CD14-positive monocyte (primary cell): ENCODE data around the gene SELENOO. TPM values are rescaled to one million over a fixed set of nuclear protein-coding genes. Genes with fewer than 3 reads are reported as not detected.

ENCODE experiments used
- DNase-seq, 3 donors: peaks; one replicate each; pipeline ENCODE4 v3.0.0-alpha.2; 2011 to 2022
- H2AFZ ChIP-seq: 2 replicates; pipeline ENCODE4 v1.6.0; 2012; ENCODE audit warnings: mild to moderate bottlenecking, low read depth, low read length, inconsistent platforms; ENCODE audit not compliant: insufficient read depth, poor library complexity, severe bottlenecking
- H3K27ac ChIP-seq, 2 donors: 1 replicate in 1 of 2; 2 replicates in 1 of 2; pipeline ENCODE4 v1.5.1; 2012 to 2013; ENCODE audit warnings: low read length in 2 of 2, control low read depth in 1 of 2, inconsistent platforms in 1 of 2, low read depth in 1 of 2, mild to moderate bottlenecking in 1 of 2
- H3K27me3 ChIP-seq, 2 donors: one replicate each; pipeline versions ENCODE4 v1.6.0 to v1.6.1; 2011 to 2013; ENCODE audit warnings: low read length in 2 of 2; ENCODE audit not compliant: control insufficient read depth in 2 of 2, insufficient read depth in 2 of 2
- H3K36me3 ChIP-seq, 2 donors: replicated peaks in 1 of 2; 1 replicate in 1 of 2; 2 replicates in 1 of 2; pipeline versions ENCODE4 v1.5.1 to v1.6.1; 2012 to 2013; ENCODE audit warnings: low read length in 2 of 2, control low read depth in 1 of 2, inconsistent platforms in 1 of 2, mild to moderate bottlenecking in 1 of 2; ENCODE audit not compliant: insufficient read depth in 2 of 2, control insufficient read depth in 1 of 2
- H3K4me1 ChIP-seq, 2 donors: 1 replicate in 1 of 2; 2 replicates in 1 of 2; pipeline versions ENCODE4 v1.5.1 to v1.6.1; 2012 to 2013; ENCODE audit warnings: low read length in 2 of 2, control low read depth in 1 of 2, inconsistent platforms in 1 of 2, mild to moderate bottlenecking in 1 of 2, moderate library complexity in 1 of 2; ENCODE audit not compliant: insufficient read depth in 2 of 2, control insufficient read depth in 1 of 2
- H3K4me2 ChIP-seq: replicated peaks from 2 replicates; pipeline ENCODE3; 2012; ENCODE audit warnings: low read length, moderate library complexity, mild to moderate bottlenecking; ENCODE audit not compliant: poor library complexity, severe bottlenecking; ENCODE audit errors: extremely low read depth
- H3K4me3 ChIP-seq, 3 experiments: fragments of 200-600 bp in 1 of 3; sonication (generic) in 1 of 3; replicated peaks in 1 of 3; 1 replicate in 2 of 3; 2 replicates in 1 of 3; pipeline ENCODE4 v1.5.1; 2011 to 2013; ENCODE audit warnings: low read length in 3 of 3, mild to moderate bottlenecking in 3 of 3, control low read depth in 2 of 3, low read depth in 2 of 3, inconsistent platforms in 1 of 3, moderate library complexity in 1 of 3
- H3K79me2 ChIP-seq: 2 replicates; pipeline ENCODE4 v1.6.0; 2012; ENCODE audit warnings: mild to moderate bottlenecking, control low read depth, inconsistent platforms, low read length, moderate library complexity; ENCODE audit not compliant: insufficient read depth
- H3K9ac ChIP-seq: 2 replicates; pipeline ENCODE4 v1.6.0; 2017; ENCODE audit warnings: low read length, mild to moderate bottlenecking; ENCODE audit not compliant: insufficient read depth, poor library complexity, severe bottlenecking
- H3K9me3 ChIP-seq, 2 donors: replicated peaks in 1 of 2; 1 replicate in 1 of 2; 2 replicates in 1 of 2; pipeline versions ENCODE4 v1.5.1 to v1.6.1; 2012 to 2013; ENCODE audit warnings: low read length in 2 of 2, control low read depth in 1 of 2; ENCODE audit not compliant: control insufficient read depth in 1 of 2, insufficient read depth in 1 of 2
- H4K20me1 ChIP-seq: 2 replicates; pipeline ENCODE4 v1.6.0; 2012; ENCODE audit warnings: mild to moderate bottlenecking, low read length, control low read depth, moderate library complexity; ENCODE audit not compliant: insufficient read depth
- H3K27ac Mint-ChIP-seq, 7 donors: one replicate each; pipeline ENCODE4 v1.8.0; 2020; ENCODE audit warnings: mild to moderate bottlenecking in 7 of 7, mixed read lengths in 7 of 7, moderate library complexity in 6 of 7, inconsistent platforms in 2 of 7
- H3K27me3 Mint-ChIP-seq, 3 donors: one replicate each; pipeline ENCODE4 v1.8.0; 2021 to 2022; ENCODE audit warnings: low read depth in 3 of 3, mild to moderate bottlenecking in 3 of 3, mixed read lengths in 3 of 3, moderate library complexity in 3 of 3, inconsistent platforms in 1 of 3
- H3K36me3 Mint-ChIP-seq, 2 donors: one replicate each; pipeline ENCODE4 v1.8.0; 2020; ENCODE audit warnings: mixed read lengths in 2 of 2, inconsistent platforms in 1 of 2, mild to moderate bottlenecking in 1 of 2
- H3K4me1 Mint-ChIP-seq: one replicate; pipeline ENCODE4 v1.8.0; 2020; ENCODE audit warnings: mild to moderate bottlenecking, mixed read lengths
- H3K4me3 Mint-ChIP-seq, 2 donors: one replicate each; pipeline ENCODE4 v1.8.0; 2020; ENCODE audit warnings: mild to moderate bottlenecking in 2 of 2, mixed read lengths in 2 of 2, moderate library complexity in 1 of 2
- H3K9me3 Mint-ChIP-seq, 7 donors: one replicate each; pipeline ENCODE4 v1.8.0; 2020 to 2022; ENCODE audit warnings: mixed read lengths in 7 of 7, mild to moderate bottlenecking in 6 of 7, moderate library complexity in 6 of 7, inconsistent platforms in 2 of 7
- WGBS: methylation state at CpG from one replicate; pipeline ENCODE4 v1.1.5; 2013; ENCODE audit warnings: missing lambda C conversion rate; ENCODE audit not compliant: insufficient coverage; 5-methylcytosine and 5-hydroxymethylcytosine counted together
- intact Hi-C, 2 donors: fragments of 100-400 bp; cut with micrococcal nuclease; formaldehyde crosslinking; loops; one replicate each; pipeline versions ENCODE4 v1.15.0 to v1.15.1; 2023
- polyA plus RNA-seq, 3 donors: library from polyadenylated mRNA; depleted of rRNA in 1 of 3; unstranded in 2 of 3; stranded (reverse) in 1 of 3; fragments of 300-500 nt in 2 of 3; fragments of >200 nt in 1 of 3; fragmentation: Illumina TruSeq in 2 of 3; gene quantifications; 1 replicate in 2 of 3; 2 replicates in 1 of 3; pipeline ENCODE4 v1.2.3, GENCODE V29; 2012 to 2021
- TF ChIP-seq, protein P1 (sequence below): fragments of 200-600 bp; IDR thresholded peaks from one replicate; pipeline ENCODE4 v1.8.0; 2022; ENCODE audit warnings: antibody characterized with exemption, mild to moderate bottlenecking

Gene SELENOO
- polyA plus RNA-seq, 3 donors: 2.7 to 76.9 (median 8.7) TPM

DNA sequence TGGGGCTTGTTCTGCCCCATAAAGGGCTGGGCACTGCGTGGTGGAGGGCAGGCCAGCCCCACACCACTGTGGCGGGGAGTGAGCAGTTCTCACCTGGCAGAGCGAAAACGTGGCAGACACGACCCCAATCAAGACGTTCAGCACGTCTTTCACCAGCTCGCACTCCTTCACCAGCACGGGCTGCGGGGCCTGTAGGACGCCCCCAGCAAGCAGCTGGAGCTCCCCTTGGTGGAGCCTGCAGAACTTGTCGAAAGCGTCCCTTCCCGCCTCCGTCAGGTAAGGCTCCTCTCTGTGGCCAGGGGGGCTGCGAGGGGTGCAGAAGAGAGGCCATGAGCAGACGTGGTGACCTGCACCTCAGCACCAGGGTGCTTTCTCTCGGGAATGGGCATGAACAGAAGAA lies 32.4 kb downstream of the SELENOO start:
- H3K36me3 ChIP-seq: peaks cover 41 to 54% of the 10 kb centered on the region in 2 donors
- Mint-ChIP-seq H3K9me3 (peaks cover 0 to 6% (median 0%) of the 10 kb centered on the region in 7 donors), H3K36me3 (peaks cover 55 to 94% of the 10 kb centered on the region in 2 donors), H3K27me3 (peaks cover 0 to 2% (median 0%) of the 10 kb centered on the region in 3 donors), H3K4me3 (no peak overlapping the region), H3K27ac (no peak overlapping the region), H3K4me1 (peaks cover 3% of the 10 kb centered on the region)
- peaks cover 29% of the 10 kb centered on the region for H4K20me1 ChIP-seq
- H3K9me3 ChIP-seq: no peaks in the 10 kb centered on the region
- H3K79me2 ChIP-seq: peaks cover 25% of the 10 kb centered on the region
- DNase-seq: no peak
- H2AFZ ChIP-seq: no peak overlapping the region
- no peaks in the 10 kb centered on the region for H3K27me3 ChIP-seq
- H3K4me1 ChIP-seq: no peaks in the 10 kb centered on the region
- H3K4me2 ChIP-seq: no peak overlapping the region
- 93% methylated on average over 15 of the region's 18 CpGs for WGBS
- H3K9ac ChIP-seq: no peak overlapping the region
- TF ChIP-seq, protein P1, sequence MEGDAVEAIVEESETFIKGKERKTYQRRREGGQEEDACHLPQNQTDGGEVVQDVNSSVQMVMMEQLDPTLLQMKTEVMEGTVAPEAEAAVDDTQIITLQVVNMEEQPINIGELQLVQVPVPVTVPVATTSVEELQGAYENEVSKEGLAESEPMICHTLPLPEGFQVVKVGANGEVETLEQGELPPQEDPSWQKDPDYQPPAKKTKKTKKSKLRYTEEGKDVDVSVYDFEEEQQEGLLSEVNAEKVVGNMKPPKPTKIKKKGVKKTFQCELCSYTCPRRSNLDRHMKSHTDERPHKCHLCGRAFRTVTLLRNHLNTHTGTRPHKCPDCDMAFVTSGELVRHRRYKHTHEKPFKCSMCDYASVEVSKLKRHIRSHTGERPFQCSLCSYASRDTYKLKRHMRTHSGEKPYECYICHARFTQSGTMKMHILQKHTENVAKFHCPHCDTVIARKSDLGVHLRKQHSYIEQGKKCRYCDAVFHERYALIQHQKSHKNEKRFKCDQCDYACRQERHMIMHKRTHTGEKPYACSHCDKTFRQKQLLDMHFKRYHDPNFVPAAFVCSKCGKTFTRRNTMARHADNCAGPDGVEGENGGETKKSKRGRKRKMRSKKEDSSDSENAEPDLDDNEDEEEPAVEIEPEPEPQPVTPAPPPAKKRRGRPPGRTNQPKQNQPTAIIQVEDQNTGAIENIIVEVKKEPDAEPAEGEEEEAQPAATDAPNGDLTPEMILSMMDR: no peak
- H3K27ac ChIP-seq: no peak overlapping the region
- intact Hi-C loops: no loop called here
- no peak overlapping the region for H3K4me3 ChIP-seq

DNA sequence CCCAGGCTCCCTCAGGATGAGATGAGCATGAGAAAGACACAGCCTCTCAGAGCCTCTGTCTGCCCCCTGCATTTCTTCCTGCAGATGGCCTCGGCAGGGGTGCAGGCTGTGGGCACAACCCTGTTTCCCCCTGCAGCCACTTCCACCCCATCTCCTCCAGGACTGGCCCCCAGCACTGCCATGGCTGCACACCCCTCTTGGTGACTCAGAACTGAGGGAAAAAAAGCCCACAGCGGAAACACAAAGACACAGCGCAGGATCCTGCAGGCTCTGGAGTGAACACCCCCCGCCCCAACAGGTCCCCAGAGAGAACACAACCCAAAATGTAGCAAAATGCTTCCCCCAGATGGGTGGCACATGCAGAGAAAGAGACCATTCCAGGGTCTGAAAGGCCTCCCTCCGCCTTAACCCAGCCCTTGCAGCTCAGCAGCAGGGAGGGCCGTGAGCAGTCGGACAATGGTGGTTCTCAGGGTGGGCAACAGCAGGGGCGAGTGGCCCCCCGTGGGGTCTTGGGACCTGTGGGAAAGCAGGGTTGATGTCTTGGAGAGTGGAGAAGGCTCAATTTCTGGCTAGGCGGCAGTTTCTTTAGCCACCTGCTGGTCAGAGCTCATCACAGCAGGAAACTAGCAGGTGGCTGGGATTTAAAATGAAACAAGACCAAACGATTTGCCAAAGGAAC lies 36.1 kb downstream of the SELENOO start:
- Mint-ChIP-seq H3K27ac (peak overlapping the region in 1 of 7 donors; percentile 15), H3K36me3 (peaks cover 48 to 80% of the 10 kb centered on the region in 2 donors), H3K27me3 (no peaks in the 10 kb centered on the region), H3K4me3 (no peak overlapping the region), H3K4me1 (peaks cover 12% of the 10 kb centered on the region), H3K9me3 (peaks cover 0 to 6% (median 2%) of the 10 kb centered on the region in 7 donors)
- Histone ChIP-seq H3K9ac (no peak overlapping the region), H3K36me3 (peaks cover 36 to 45% of the 10 kb centered on the region in 2 donors), H4K20me1 (peaks cover 43% of the 10 kb centered on the region), H3K27me3 (no peaks in the 10 kb centered on the region), H3K79me2 (peaks cover 57% of the 10 kb centered on the region), H2AFZ (no peak overlapping the region), H3K9me3 (no peaks in the 10 kb centered on the region), H3K4me3 (no peak overlapping the region), H3K27ac (no peak overlapping the region), H3K4me2 (no peak overlapping the region), H3K4me1 (peaks cover 8 to 9% of the 10 kb centered on the region in 2 donors)
- no peak for DNase-seq
- WGBS: 67% methylated on average over 9 of the region's 11 CpGs
- intact Hi-C loops: no loop called here
- TF ChIP-seq, protein P1: peak; percentile 36
